GM19455 (cell line): ENCODE measurements around the gene ZNF614.
A peak's percentile ranks its signal among the peaks of the same experiment; 100 is the strongest.
"Not testable (repeated sequence)": the region's sequence is repeated elsewhere in the genome, so short reads cannot be mapped to it uniquely, and the experiment has no call there.

Experiments used
- ATAC-seq: cut with Tn5 transposase; IDR thresholded peaks from one replicate; pipeline ENCODE4 v1.9.1; 2021; ENCODE audit not compliant: unreplicated experiment

Gene ZNF614

GRCh38 chr19:51993422-51993821 is 34.8 kb downstream of the ZNF614 start:
- ATAC-seq, result no peak

- ATAC-seq, result peak; percentile 81
Observed at GRCh38 chr19:51986309-51987291, 41.6 kb downstream of the ZNF614 start, which contains the start of gene ZNF350. ZNF350 (minus strand) TSS chr19:51986840; CDS start chr19:51974360, 12,480 bp downstream.

GRCh38 chr19:51983361-51983760 is 44.8 kb downstream of the ZNF614 start:
- no peak for ATAC-seq

- ATAC-seq, result not testable (repeated sequence)
Observed at GRCh38 chr19:51980926-51981325, 47.3 kb downstream of the ZNF614 start.

- no peak for ATAC-seq
Observed at GRCh38 chr19:51980116-51980736, 48.0 kb downstream of the ZNF614 start.

- no peak for ATAC-seq
Observed at GRCh38 chr19:51978882-51979281, 49.3 kb downstream of the ZNF614 start.

GRCh38 chr19:51977346-51977745 is 50.8 kb downstream of the ZNF614 start:
- no peak for ATAC-seq

- ATAC-seq, result no peak
Observed at GRCh38 chr19:51976852-51977251, 51.3 kb downstream of the ZNF614 start.

GRCh38 chr19:51975787-51976186 is 52.4 kb downstream of the ZNF614 start:
- not testable (repeated sequence) for ATAC-seq

- no peak for ATAC-seq
Observed at GRCh38 chr19:51971624-51972023, 56.6 kb downstream of the ZNF614 start.

GRCh38 chr19:51970718-51971117 is 57.5 kb downstream of the ZNF614 start:
- ATAC-seq, result no peak

GRCh38 chr19:51965583-51965982 is 62.6 kb downstream of the ZNF614 start:
- no peak for ATAC-seq
